A549 (cell line): ENCODE measurements around the gene TFCP2. TPM values are rescaled to one million over a fixed set of nuclear protein-coding genes. Genes with fewer than 3 reads are reported as not detected.

ENCODE experiments used
- ATAC-seq, 2 experiments: fragments of 200-7000 bp in 1 of 2; fragments of >200 bp in 1 of 2; cut with Nextera tagmentation in 1 of 2; cut with Tn5 transposase in 1 of 2; 3 replicates each; pipeline versions ENCODE4 v1.8.0 to v1.9.1; 2018 to 2020; ENCODE audit warnings: mild to moderate bottlenecking in 1 of 2, moderate library complexity in 1 of 2
- CTCF ChIA-PET: fragments of 300-600 bp; sonication (Branson Sonifier 250); formaldehyde crosslinking; extraction: SDS; loops from one replicate; lab custom pipeline; 2021; ENCODE audit warnings: antibody characterized with exemption, inconsistent platforms; lab: Yijun Ruan, JAX
- POLR2A ChIA-PET: fragments of 350-600 bp; formaldehyde crosslinking; extraction: SDS; loops from one replicate; lab custom pipeline; 2021; ENCODE audit warnings: antibody characterized with exemption, inconsistent platforms; lab: Yijun Ruan, JAX
- DNase-seq, 2 experiments: peaks; one replicate each; pipeline versions ENCODE4 v3.0.0 to v3.0.0-alpha.2; 2011 to 2016; ENCODE audit warnings: low read depth in 1 of 2, low spot score in 1 of 2
- FAIRE-seq: peaks from 2 replicates; lab custom pipeline; 2011; peaks lifted over from hg19 to GRCh38; lab: Jason Lieb, UNC
- H3K27ac ChIP-seq, 2 experiments: fragments of >200 bp; sonication (Bioruptor Twin); formaldehyde crosslinking; 3 replicates each; pipeline ENCODE4 v1.5.1; 2016 to 2017
- H3K4me1 ChIP-seq: fragments of >200 bp; sonication (Bioruptor Twin); formaldehyde crosslinking; 3 replicates; pipeline ENCODE4 v1.6.1; 2016
- H3K4me2 ChIP-seq: fragments of >200 bp; sonication (Bioruptor Twin); formaldehyde crosslinking; 3 replicates; pipeline ENCODE4 v1.6.1; 2016
- H3K4me3 ChIP-seq: fragments of >200 bp; sonication (Bioruptor Twin); formaldehyde crosslinking; 3 replicates; pipeline ENCODE4 v1.5.1; 2016
- H3K9me3 ChIP-seq: fragments of >200 bp; sonication (Bioruptor Twin); formaldehyde crosslinking; 3 replicates; pipeline ENCODE4 v1.6.1; 2016
- CBX8 ChIP-seq: fragments of 200-600 bp; sonication (generic); IDR thresholded peaks from 2 replicates; pipeline ENCODE4 v1.6.1; 2016
- CEBPB ChIP-seq, 2 experiments: fragments of >200 bp in 1 of 2; sonication (Bioruptor Twin) in 1 of 2; formaldehyde crosslinking in 1 of 2; IDR thresholded peaks; 2 replicates each; pipeline ENCODE4 v1.6.1; 2012 to 2016
- CHD4 ChIP-seq: fragments of 200-600 bp; sonication (generic); IDR thresholded peaks from 2 replicates; pipeline ENCODE4 v1.6.1; 2016; ENCODE audit warnings: antibody characterized with exemption, mild to moderate bottlenecking, borderline replicate concordance
- FOSL2 ChIP-seq, 2 experiments: fragments of 450-650 bp in 1 of 2; fragments of >200 bp in 1 of 2; sonication (Bioruptor Twin) in 1 of 2; formaldehyde crosslinking; IDR thresholded peaks; 2 replicates each; pipeline versions ENCODE4 v1.5.0 to v1.6.1; 2016 to 2020; ENCODE audit warnings: mild to moderate bottlenecking in 1 of 2, moderate library complexity in 1 of 2
- FOXS1 ChIP-seq: fragments of 250-450 bp; sonication (Bioruptor Pico); IDR thresholded peaks from 2 replicates; pipeline ENCODE4 v1.5.0; 2020; ENCODE audit warnings: mild to moderate bottlenecking, moderate library complexity
- HOXB13 ChIP-seq: fragments of 250-450 bp; sonication (Bioruptor Pico); IDR thresholded peaks from 2 replicates; pipeline ENCODE4 v1.5.0; 2020; ENCODE audit warnings: low read depth, mild to moderate bottlenecking, moderate library complexity
- HOXB5 ChIP-seq: fragments of 250-450 bp; sonication (Bioruptor Pico); IDR thresholded peaks from 2 replicates; pipeline ENCODE4 v1.5.0; 2020; ENCODE audit warnings: mild to moderate bottlenecking, moderate library complexity
- MAFK ChIP-seq: fragments of 450-650 bp; IDR thresholded peaks from 2 replicates; pipeline ENCODE4 v1.6.1; 2014; ENCODE audit not compliant: partially characterized antibody
- PHF8 ChIP-seq: fragments of 200-600 bp; sonication (generic); IDR thresholded peaks from 2 replicates; pipeline ENCODE4 v1.6.1; 2016; ENCODE audit warnings: low read depth, mild to moderate bottlenecking, antibody characterized with exemption, moderate library complexity, borderline replicate concordance
- POLR2A ChIP-seq: IDR thresholded peaks from 2 replicates; pipeline ENCODE4 v1.6.1; 2012; ENCODE audit warnings: mild to moderate bottlenecking, low read length
- RARB ChIP-seq: fragments of 250-450 bp; sonication (Bioruptor Pico); IDR thresholded peaks from 2 replicates; pipeline ENCODE4 v1.8.0; 2021; ENCODE audit warnings: mild to moderate bottlenecking, moderate library complexity
- RNF2 ChIP-seq: fragments of 200-600 bp; sonication (generic); IDR thresholded peaks from 2 replicates; pipeline ENCODE4 v1.6.1; 2016; ENCODE audit warnings: low read depth, mild to moderate bottlenecking, antibody characterized with exemption, moderate library complexity, borderline replicate concordance
- SREBF2 ChIP-seq: fragments of 450-650 bp; IDR thresholded peaks from 2 replicates; pipeline ENCODE4 v1.6.1; 2014; ENCODE audit warnings: mild to moderate bottlenecking, moderate library complexity
- TP53 ChIP-seq: fragments of 250-450 bp; sonication (Bioruptor Pico); IDR thresholded peaks from 2 replicates; pipeline ENCODE4 v1.5.0; 2021; ENCODE audit warnings: mild to moderate bottlenecking, moderate library complexity
- WGBS: methylation state at CpG from one replicate; pipeline ENCODE4 v1.1.6; 2017; ENCODE audit errors: missing lambda C conversion rate; 5-methylcytosine and 5-hydroxymethylcytosine counted together
- polyA plus RNA-seq, 4 experiments: library from polyadenylated mRNA; depleted of rRNA in 3 of 4; stranded (reverse); fragments of >200 nt; fragmentation: RNase III in 1 of 4; extraction: RNeasy Plus Mini Kit Qiagen cat#74134 plus additional on column Dnase treatment in 1 of 4; gene quantifications; 2 replicates in 3 of 4; 3 replicates in 1 of 4; pipeline ENCODE4 v1.2.3, GENCODE V29; 2011 to 2017
- TF ChIP-seq, protein P1 (sequence below): IDR thresholded peaks from 2 replicates; pipeline ENCODE4 v1.6.1; 2012
- TF ChIP-seq, protein P2 (sequence below): fragments of 250-450 bp; sonication (Bioruptor Pico); IDR thresholded peaks from 2 replicates; pipeline ENCODE4 v1.5.0; 2020; ENCODE audit warnings: low read depth, mild to moderate bottlenecking, moderate library complexity

Gene TFCP2
- polyA plus RNA-seq, 2 of the 4 experiments (the other 2 are of a cell fraction), result 18.7 to 39.8 TPM

DNA sequence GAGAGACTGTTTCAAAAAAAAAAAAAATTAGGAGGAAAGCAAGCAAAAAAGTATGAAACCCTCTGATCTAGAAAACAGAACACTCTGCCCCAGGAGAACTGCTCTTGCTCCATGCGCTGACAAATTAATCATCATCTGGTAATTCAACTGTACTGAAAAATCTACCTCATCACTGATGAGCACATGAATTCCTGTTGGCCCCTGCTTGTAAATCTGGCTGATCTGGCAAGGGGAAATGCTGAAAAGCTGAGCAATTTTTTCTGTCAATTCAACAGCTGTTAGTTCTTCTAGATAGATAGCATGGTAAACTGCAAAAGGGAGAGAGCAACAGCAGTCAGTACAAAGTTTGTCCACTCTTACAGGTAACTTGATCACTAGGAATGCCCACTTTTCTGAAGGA is 74.3 kb downstream of the TFCP2 start:
- TF ChIP-seq SREBF2 (no peak), HOXB5 (CRISPR knock-in tag) (no peak), RARB (CRISPR knock-in tag) (no peak)
- TF ChIP-seq, protein P1, sequence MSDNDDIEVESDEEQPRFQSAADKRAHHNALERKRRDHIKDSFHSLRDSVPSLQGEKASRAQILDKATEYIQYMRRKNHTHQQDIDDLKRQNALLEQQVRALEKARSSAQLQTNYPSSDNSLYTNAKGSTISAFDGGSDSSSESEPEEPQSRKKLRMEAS, result no peak
- DNase-seq (no peak), FAIRE-seq (no peak), ATAC-seq (no peak)
- H3K9me3 ChIP-seq, result no peaks in the 10 kb centered on the region
- ChIA-PET CTCF (no interaction called here), POLR2A (no interaction called here)
- 94% methylated on average over 1 of the region's 1 CpG for whole genome bisulfite sequencing
- H3K4me2 ChIP-seq, result no peak overlapping the region
- no peaks in the 10 kb centered on the region for H3K4me1 ChIP-seq
- no peak overlapping the region for H3K27ac ChIP-seq
- no peak overlapping the region for H3K4me3 ChIP-seq

- H3K4me3 ChIP-seq, result no peak overlapping the region
- no peak for DNase-seq
- no peak for FAIRE-seq
- 93% methylated on average over 10 of the region's 10 CpGs for WGBS
- ChIA-PET POLR2A (no interaction called here), CTCF (interaction anchor here (0.7 kb wide), 1 partner anchor 234 kb away, joined by 4 read pairs; no protein-coding TSS in a partner anchor)
- ATAC-seq, result no peak
- no peaks in the 10 kb centered on the region for H3K4me1 ChIP-seq
- no peak overlapping the region for H3K4me2 ChIP-seq
- TF ChIP-seq HOXB13 (CRISPR knock-in tag), result no peak
- TF ChIP-seq, protein P2, sequence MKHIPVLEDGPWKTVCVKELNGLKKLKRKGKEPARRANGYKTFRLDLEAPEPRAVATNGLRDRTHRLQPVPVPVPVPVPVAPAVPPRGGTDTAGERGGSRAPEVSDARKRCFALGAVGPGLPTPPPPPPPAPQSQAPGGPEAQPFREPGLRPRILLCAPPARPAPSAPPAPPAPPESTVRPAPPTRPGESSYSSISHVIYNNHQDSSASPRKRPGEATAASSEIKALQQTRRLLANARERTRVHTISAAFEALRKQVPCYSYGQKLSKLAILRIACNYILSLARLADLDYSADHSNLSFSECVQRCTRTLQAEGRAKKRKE (CRISPR knock-in tag), result no peak
- TF ChIP-seq CEBPB (IDR thresholded peaks at IDR 0.05), result peak; percentile 26 to 77; a peak in 3 of 4 replicates
- no peaks in the 10 kb centered on the region for H3K9me3 ChIP-seq
- no peak overlapping the region for H3K27ac ChIP-seq
These were observed 82.2 kb downstream of the TFCP2 start for GRCh38 chr12:51090705-51091229.

DNA sequence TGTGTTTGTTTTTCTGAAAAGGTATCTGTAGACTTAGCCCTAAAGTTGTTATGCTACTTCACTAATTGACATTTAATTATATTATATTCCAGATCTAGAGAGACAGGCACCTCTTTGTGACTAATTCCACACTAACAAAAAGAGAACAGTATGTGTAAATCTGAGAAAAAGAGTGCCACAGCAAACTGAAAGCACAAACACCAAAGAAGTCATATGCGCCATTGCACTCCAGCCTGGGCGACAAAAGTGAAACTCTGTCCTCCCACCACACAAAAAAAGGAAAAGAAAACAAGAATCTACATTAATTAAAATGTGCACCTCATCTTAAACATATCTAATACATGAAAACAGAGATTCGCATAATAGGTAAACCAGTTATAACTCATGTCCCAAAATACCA is 85.1 kb downstream of the TFCP2 start:
- no peak overlapping the region for H3K4me3 ChIP-seq
- no peak overlapping the region for H3K27ac ChIP-seq
- no peaks in the 10 kb centered on the region for H3K4me1 ChIP-seq
- DNase-seq, result no peak
- TF ChIP-seq POLR2A (no peak), PHF8 (no peak), CBX8 (no peak), FOSL2 (IDR thresholded peaks at IDR 0.05) (no peak), FOSL2 (CRISPR knock-in tag; IDR thresholded peaks at IDR 0.05) (no peak), FOXS1 (CRISPR knock-in tag) (no peak), HOXB5 (CRISPR knock-in tag) (no peak)
- TF ChIP-seq, protein P1, result no peak
- H3K9me3 ChIP-seq, result no peaks in the 10 kb centered on the region
- CTCF ChIA-PET, result no interaction called here
- POLR2A ChIA-PET, result no interaction called here
- FAIRE-seq, result no peak
- ATAC-seq, result no peak
- no peak overlapping the region for H3K4me2 ChIP-seq
- 90% methylated on average over 3 of the region's 3 CpGs for WGBS

GRCh38 chr12:51086933-51087332 is 86.0 kb downstream of the TFCP2 start:
- no peak for FAIRE-seq
- CTCF ChIA-PET, result interaction anchor here (0.6 to 1.9 kb wide), 2 partner anchors 15 to 420 kb away, joined by 4 read pairs; no protein-coding TSS in a partner anchor
- Histone ChIP-seq H3K4me1 (peaks cover 5% of the 10 kb centered on the region; the same call in 2 of the 3 replicates), H3K9me3 (no peaks in the 10 kb centered on the region), H3K27ac (no peak overlapping the region)
- TF ChIP-seq, protein P2 (CRISPR knock-in tag), result no peak
- TF ChIP-seq CEBPB (IDR thresholded peaks at IDR 0.05), result peak; percentile 71 to 86; a peak in 3 of 4 replicates
- TF ChIP-seq, all 56 proteins: peak for 1
- no peak for ATAC-seq
- DNase-seq, result no peak
- Histone ChIP-seq H3K4me2 (no peak overlapping the region), H3K4me3 (no peak overlapping the region)
- POLR2A ChIA-PET, result interaction anchor here (0.6 kb wide), 1 partner anchor 16 kb away, joined by 3 read pairs; no protein-coding TSS in a partner anchor
- 91% methylated on average over 10 of the region's 10 CpGs for WGBS

- Histone ChIP-seq H3K9me3 (no peaks in the 10 kb centered on the region), H3K4me3 (no peak overlapping the region), H3K4me1 (peaks cover 11% of the 10 kb centered on the region; the same call in 2 of the 3 replicates), H3K4me2 (no peak overlapping the region), H3K27ac (no peak overlapping the region)
- POLR2A ChIA-PET, result interaction anchor here (0.6 kb wide), 1 partner anchor 132 kb away, joined by 7 read pairs; the partner anchor contains the start of gene POU6F1
- no peak for TF ChIP-seq TP53 (CRISPR knock-in tag)
- TF ChIP-seq MAFK, result no peak
- TF ChIP-seq PHF8, result no peak
- TF ChIP-seq RNF2, result no peak
- TF ChIP-seq HOXB5 (CRISPR knock-in tag), result no peak
- no peak for TF ChIP-seq CHD4
- no peak for TF ChIP-seq SREBF2
- CTCF ChIA-PET, result interaction anchor here (0.6 to 1.9 kb wide), 2 partner anchors 16 to 278 kb away, joined by 3 to 4 read pairs; no protein-coding TSS in a partner anchor
- no peak for DNase-seq
- no peak for ATAC-seq
- FAIRE-seq, result no peak
- 81% methylated on average over 3 of the region's 3 CpGs for WGBS
These were observed 87.2 kb downstream of the TFCP2 start for GRCh38 chr12:51085757-51086156.
